HG03457 (cell line): ENCODE results near the gene CCDC12.

Source experiments
- ATAC-seq: cut with Tn5 transposase; IDR thresholded peaks from one replicate; pipeline ENCODE4 v1.9.1; 2021; ENCODE audit warnings: moderate number of reproducible peaks; ENCODE audit not compliant: unreplicated experiment

Gene CCDC12

GRCh38 chr3:46976326-46977190 is at the start of gene CCDC12:
TSS of gene CCDC12 (minus strand) at chr3:46976745. CDS start at chr3:46976732, 13 bp downstream.
- peak; percentile 52 for ATAC-seq

- ATAC-seq, result no peak
Observed at GRCh38 chr3:47024932-47025331, 48.4 kb upstream of the CCDC12 start.

- ATAC-seq, result no peak
Observed at GRCh38 chr3:47022641-47023071, 46.1 kb upstream of the CCDC12 start.

GRCh38 chr3:47020311-47020710 is 43.8 kb upstream of the CCDC12 start:
- no peak for ATAC-seq

GRCh38 chr3:47019201-47019600 is 42.7 kb upstream of the CCDC12 start:
- no peak for ATAC-seq

- no peak for ATAC-seq
Observed at GRCh38 chr3:47018269-47018611, 41.7 kb upstream of the CCDC12 start.

GRCh38 chr3:47017504-47018268 is 41.1 kb upstream of the CCDC12 start:
- no peak for ATAC-seq

GRCh38 chr3:47016934-47017435 is 40.4 kb upstream of the CCDC12 start:
- no peak for ATAC-seq

GRCh38 chr3:47016086-47016933 is 39.8 kb upstream of the CCDC12 start:
- no peak for ATAC-seq

GRCh38 chr3:47015151-47015550 is 38.6 kb upstream of the CCDC12 start:
- no peak for ATAC-seq

- no peak for ATAC-seq
Observed at GRCh38 chr3:47014036-47014435, 37.5 kb upstream of the CCDC12 start.

GRCh38 chr3:47013231-47013630 is 36.7 kb upstream of the CCDC12 start:
- no peak for ATAC-seq

- no peak for ATAC-seq
Observed at GRCh38 chr3:47012342-47013230, 36.0 kb upstream of the CCDC12 start.

- ATAC-seq, result no peak
Observed at GRCh38 chr3:47011371-47011770, 34.8 kb upstream of the CCDC12 start.

- ATAC-seq, result no peak
Observed at GRCh38 chr3:47010910-47011309, 34.4 kb upstream of the CCDC12 start.

GRCh38 chr3:47010111-47010712 is 33.7 kb upstream of the CCDC12 start:
- no peak for ATAC-seq

GRCh38 chr3:47009225-47010110 is 32.9 kb upstream of the CCDC12 start:
- ATAC-seq, result peak; percentile 77

GRCh38 chr3:47008851-47009224 is 32.3 kb upstream of the CCDC12 start:
- no peak for ATAC-seq
